HG03520 (cell line): ENCODE data around the gene HAUS7.

Source experiments
- ATAC-seq: cut with Tn5 transposase; IDR thresholded peaks from one replicate; pipeline ENCODE4 v1.9.1; 2021; ENCODE audit warnings: mild to moderate bottlenecking, moderate library complexity; ENCODE audit not compliant: unreplicated experiment

HAUS7 gene

GRCh38 chrX:153470411-153471363 lies at the start of gene HAUS7:
TSS of gene HAUS7 (minus strand) at chrX:153470576. CDS start at chrX:153470557, 19 bp downstream.
- ATAC-seq, result peak; percentile 68

- ATAC-seq, result no peak
Measured at GRCh38 chrX:153519569-153520286, 49.4 kb upstream of the HAUS7 start.

- no peak for ATAC-seq
Measured at GRCh38 chrX:153517946-153518834, 47.8 kb upstream of the HAUS7 start.

- no peak for ATAC-seq
Measured at GRCh38 chrX:153517423-153517822, 47.0 kb upstream of the HAUS7 start, which contains the start of gene ATP2B3. TSS of gene ATP2B3 (plus strand) at chrX:153517642. CDS start at chrX:153536248, 18,606 bp downstream.

- ATAC-seq, result no peak
Measured at GRCh38 chrX:153516073-153516472, 45.7 kb upstream of the HAUS7 start.

GRCh38 chrX:153515435-153515834 lies 45.1 kb upstream of the HAUS7 start:
- ATAC-seq, result no peak

GRCh38 chrX:153514259-153514658 lies 43.9 kb upstream of the HAUS7 start:
- ATAC-seq, result no peak

- no peak for ATAC-seq
Measured at GRCh38 chrX:153513265-153513664, 42.9 kb upstream of the HAUS7 start.

- no peak for ATAC-seq
Measured at GRCh38 chrX:153512501-153512893, 42.1 kb upstream of the HAUS7 start.

- ATAC-seq, result no peak
Measured at GRCh38 chrX:153511784-153512500, 41.6 kb upstream of the HAUS7 start.

- no peak for ATAC-seq
Measured at GRCh38 chrX:153510383-153510782, 40.0 kb upstream of the HAUS7 start.

- ATAC-seq, result no peak
Measured at GRCh38 chrX:153509592-153509991, 39.2 kb upstream of the HAUS7 start.

GRCh38 chrX:153507484-153508178 lies 37.3 kb upstream of the HAUS7 start:
- peak; percentile 81 for ATAC-seq

- no peak for ATAC-seq
Measured at GRCh38 chrX:153505361-153505760, 35.0 kb upstream of the HAUS7 start.

GRCh38 chrX:153504445-153505016 lies 34.2 kb upstream of the HAUS7 start:
- ATAC-seq, result no peak

GRCh38 chrX:153502796-153503195 lies 32.4 kb upstream of the HAUS7 start:
- no peak for ATAC-seq

GRCh38 chrX:153502131-153502530 lies 31.8 kb upstream of the HAUS7 start:
- ATAC-seq, result no peak

- no peak for ATAC-seq
Measured at GRCh38 chrX:153501530-153501929, 31.2 kb upstream of the HAUS7 start.

- no peak for ATAC-seq
Measured at GRCh38 chrX:153500676-153501280, 30.4 kb upstream of the HAUS7 start.
